Subcutaneous adipose tissue (tissue), 4 donors: ENCODE data around the gene RNGTT. TPM values are rescaled to one million over a fixed set of nuclear protein-coding genes. Genes with fewer than 3 reads are reported as not detected.

ENCODE experiments used
- total RNA-seq, 4 donors: library from RNA; depleted of rRNA; stranded (reverse); fragments of >200 nt; gene quantifications; one replicate each; pipeline ENCODE4 v1.1.0, GENCODE V29; 2016
- TF ChIP-seq, protein P1 (sequence below): fragments of 450-650 bp; IDR thresholded peaks from one replicate; pipeline ENCODE4 v1.5.1; 2016; ENCODE audit warnings: low read depth, mild to moderate bottlenecking, control low read depth, antibody characterized with exemption, moderate library complexity

Gene RNGTT
- total RNA-seq, 4 donors from 2014 or later: 10.2 to 22.3 (median 13.4) TPM

DNA sequence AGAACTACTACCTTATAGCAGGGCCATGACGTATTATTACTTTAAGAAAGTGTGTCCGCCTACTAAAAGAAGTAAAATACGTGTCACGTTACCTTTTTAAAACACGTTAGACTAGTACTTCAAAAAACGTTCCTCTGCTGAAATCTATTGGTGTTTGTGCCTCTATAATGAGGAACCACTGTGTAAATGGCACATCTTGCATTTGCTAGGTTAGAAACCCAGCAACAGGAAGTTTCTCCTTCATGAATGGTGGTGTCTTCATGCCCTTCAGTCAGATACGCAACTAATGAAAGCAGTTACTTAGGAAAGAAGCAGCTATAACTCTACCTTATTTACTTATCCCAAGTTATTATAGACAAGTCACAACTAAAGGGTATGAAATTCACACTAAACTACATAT, 343.5 kb downstream of the RNGTT start:
- TF ChIP-seq, protein P1, sequence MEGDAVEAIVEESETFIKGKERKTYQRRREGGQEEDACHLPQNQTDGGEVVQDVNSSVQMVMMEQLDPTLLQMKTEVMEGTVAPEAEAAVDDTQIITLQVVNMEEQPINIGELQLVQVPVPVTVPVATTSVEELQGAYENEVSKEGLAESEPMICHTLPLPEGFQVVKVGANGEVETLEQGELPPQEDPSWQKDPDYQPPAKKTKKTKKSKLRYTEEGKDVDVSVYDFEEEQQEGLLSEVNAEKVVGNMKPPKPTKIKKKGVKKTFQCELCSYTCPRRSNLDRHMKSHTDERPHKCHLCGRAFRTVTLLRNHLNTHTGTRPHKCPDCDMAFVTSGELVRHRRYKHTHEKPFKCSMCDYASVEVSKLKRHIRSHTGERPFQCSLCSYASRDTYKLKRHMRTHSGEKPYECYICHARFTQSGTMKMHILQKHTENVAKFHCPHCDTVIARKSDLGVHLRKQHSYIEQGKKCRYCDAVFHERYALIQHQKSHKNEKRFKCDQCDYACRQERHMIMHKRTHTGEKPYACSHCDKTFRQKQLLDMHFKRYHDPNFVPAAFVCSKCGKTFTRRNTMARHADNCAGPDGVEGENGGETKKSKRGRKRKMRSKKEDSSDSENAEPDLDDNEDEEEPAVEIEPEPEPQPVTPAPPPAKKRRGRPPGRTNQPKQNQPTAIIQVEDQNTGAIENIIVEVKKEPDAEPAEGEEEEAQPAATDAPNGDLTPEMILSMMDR: no peak

- TF ChIP-seq, protein P1: no peak
Observed at GRCh38 chr6:88616380-88616779, 347.0 kb downstream of the RNGTT start.

DNA sequence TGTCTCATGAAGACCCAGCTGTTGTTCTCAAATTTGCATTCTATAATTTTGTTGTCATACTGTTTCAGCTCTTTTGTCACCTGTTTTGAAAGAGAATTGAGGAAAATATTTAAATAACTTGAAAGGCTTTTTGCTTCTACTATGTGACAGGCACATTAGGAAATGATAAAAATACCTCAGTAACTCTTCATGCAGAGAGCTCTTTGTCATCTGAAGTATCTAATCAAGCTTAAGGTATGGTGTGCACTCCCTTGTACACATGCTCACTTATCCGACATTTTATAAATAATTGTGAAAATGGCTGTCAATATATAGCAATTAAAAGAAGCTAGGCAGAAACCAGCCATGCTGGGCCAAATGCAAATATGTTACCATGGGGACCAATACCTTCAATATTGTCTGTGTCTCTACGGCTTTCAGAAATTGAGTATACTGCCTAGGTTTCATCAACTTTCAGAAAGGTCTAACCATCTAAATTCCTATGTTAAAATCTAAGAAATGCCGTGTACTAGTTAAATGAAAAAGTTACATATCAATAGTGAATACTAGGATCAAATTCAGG, 349.0 kb downstream of the RNGTT start:
- TF ChIP-seq, protein P1: no peak

- TF ChIP-seq, protein P1: no peak
Observed at GRCh38 chr6:88612631-88613030, 350.8 kb downstream of the RNGTT start.

DNA sequence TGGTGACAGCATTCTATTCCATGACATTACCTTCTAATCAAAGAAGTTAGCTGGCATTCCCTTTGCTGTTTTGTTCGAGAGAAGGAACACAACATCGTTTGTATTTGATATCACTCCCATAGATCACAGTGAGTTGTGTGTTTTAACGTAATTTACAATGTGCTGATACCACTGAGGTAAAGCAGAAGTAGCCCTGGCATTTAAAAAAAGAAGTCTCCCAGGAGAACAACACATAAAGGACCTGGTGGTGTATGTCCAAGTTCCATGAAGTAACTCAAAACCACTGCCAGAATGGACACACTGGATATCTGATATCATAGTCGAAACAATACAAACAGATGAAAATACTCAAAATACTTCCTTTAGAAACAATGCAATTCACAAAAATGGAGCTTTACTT, 351.7 kb downstream of the RNGTT start:
- TF ChIP-seq, protein P1: no peak

GRCh38 chr6:88609983-88610382, 353.4 kb downstream of the RNGTT start:
- TF ChIP-seq, protein P1: no peak

- TF ChIP-seq, protein P1: no peak
Observed at GRCh38 chr6:88605271-88605670, 358.1 kb downstream of the RNGTT start.
